CD4-positive, CD25-positive, alpha-beta regulatory T cell (primary cell): ENCODE results near the gene SPAG6. TPM values are rescaled to one million over a fixed set of nuclear protein-coding genes. Genes with fewer than 3 reads are reported as not detected.

Experiments used
- polyA plus RNA-seq, 4 donors: library from polyadenylated mRNA; unstranded; fragments of 300-500 nt; fragmentation: Illumina TruSeq; gene quantifications; one replicate each; pipeline ENCODE4 v1.2.3, GENCODE V29; 2021
- total RNA-seq: library from RNA; stranded (reverse); gene quantifications from one replicate; pipeline ENCODE4 v1.2.3, GENCODE V29; 2022

Gene SPAG6
- total and polyA plus RNA-seq, 5 donors from 2014 or later = 0.15 to 0.18 TPM; not detected in 3

Other genes with a start within 250 kb of the SPAG6 start
- not detected for gene EBLN1, start 127.5 kb upstream of the SPAG6 start, total RNA-seq
- not detected for gene EBLN1, start 127.5 kb upstream of the SPAG6 start, polyA plus RNA-seq
- 30.6 TPM for gene COMMD3, start 29.1 kb upstream of the SPAG6 start, total RNA-seq
- gene COMMD3, start 29.1 kb upstream of the SPAG6 start, polyA plus RNA-seq = 10 to 100 TPM; 85.3 to 99.8 (median 93.6) TPM
- gene BMI1, start 24.4 kb upstream of the SPAG6 start, total RNA-seq = 35.3 TPM
- gene BMI1, start 24.4 kb upstream of the SPAG6 start, polyA plus RNA-seq = 10 to 100 TPM; 27.0 to 35.3 (median 31.0) TPM